T-helper 17 cell (primary cell): ENCODE data around the gene SNRNP200. TPM values are rescaled to one million over a fixed set of nuclear protein-coding genes. Genes with fewer than 3 reads are reported as not detected.

Source experiments
- ATAC-seq: fragments of 150-1000 bp; cut with Tn5 transposase; 2 replicates; pipeline ENCODE4 v1.10.0; 2021; ENCODE audit warnings: mild to moderate bottlenecking, moderate library complexity
- DNase-seq, 3 donors: peaks; one replicate each; pipeline versions ENCODE4 v3.0.0 to v3.0.0-alpha.2; 2020 to 2021
- H3K9me3 ChIP-seq: one replicate; pipeline ENCODE4 v1.7.0; 2013; ENCODE audit warnings: low read length, mild to moderate bottlenecking; ENCODE audit not compliant: control insufficient read depth, poor library complexity, severe bottlenecking
- H3K27ac Mint-ChIP-seq: one replicate; pipeline ENCODE4 v1.8.0; 2022; ENCODE audit warnings: mild to moderate bottlenecking, moderate library complexity, mixed read lengths
- H3K27me3 Mint-ChIP-seq: one replicate; pipeline ENCODE4 v1.8.0; 2022; ENCODE audit warnings: mixed read lengths
- H3K36me3 Mint-ChIP-seq: one replicate; pipeline ENCODE4 v1.8.0; 2022; ENCODE audit warnings: low read depth, mixed read lengths
- H3K4me1 Mint-ChIP-seq: one replicate; pipeline ENCODE4 v1.8.0; 2022; ENCODE audit warnings: mild to moderate bottlenecking, mixed read lengths
- H3K4me3 Mint-ChIP-seq: one replicate; pipeline ENCODE4 v1.8.0; 2022; ENCODE audit warnings: mild to moderate bottlenecking, moderate library complexity, mixed read lengths
- total RNA-seq, 4 donors: library from RNA in 2 of 4; stranded (reverse) in 2 of 4; gene quantifications; one replicate each; pipeline ENCODE4 v1.2.3 and lab custom pipeline; 2022 to 2026

The SNRNP200 gene
- total RNA-seq, 2 donors from 2014 or later: 189 to 224 TPM

DNA sequence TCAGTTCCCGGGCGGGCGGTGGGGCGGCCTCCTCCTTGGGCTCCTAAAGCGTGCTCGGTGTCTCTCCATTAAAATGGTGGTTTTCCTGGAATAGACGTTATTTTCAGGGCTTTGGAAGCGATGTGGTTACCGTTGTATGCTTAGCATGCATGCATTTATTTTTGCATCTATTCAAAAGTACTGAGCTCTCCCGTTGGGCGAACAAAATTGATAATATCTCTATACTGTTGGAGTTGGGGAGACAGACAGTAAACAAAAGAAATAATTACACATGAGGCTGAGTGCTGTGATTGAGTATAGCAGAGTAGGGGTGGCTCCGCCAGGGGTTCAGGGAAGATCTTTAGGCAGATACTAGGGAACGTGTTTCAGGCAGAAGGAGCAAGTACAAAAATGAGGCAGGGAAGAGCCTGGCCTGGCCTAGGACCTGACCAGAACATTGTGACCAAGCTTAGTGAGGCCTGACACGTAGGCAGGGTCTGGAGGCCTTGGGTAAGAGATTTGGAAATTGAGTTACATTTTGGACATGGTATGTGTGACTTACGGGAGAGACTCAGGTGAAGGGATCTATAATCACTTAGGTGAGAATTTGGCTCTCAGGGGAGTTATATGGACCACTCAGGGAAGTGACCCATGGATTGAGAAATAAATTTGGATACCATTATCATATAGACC lies 30.9 kb upstream of the SNRNP200 start:
- H3K4me1 Mint-ChIP-seq: peaks cover 29% of the 10 kb centered on the region
- peak overlapping the region; percentile 95 for H3K27ac Mint-ChIP-seq
- DNase-seq (no peak), ATAC-seq (no peak)
- no peaks in the 10 kb centered on the region for H3K27me3 Mint-ChIP-seq
- H3K9me3 ChIP-seq: no peaks in the 10 kb centered on the region
- H3K36me3 Mint-ChIP-seq: no peaks in the 10 kb centered on the region
- peak overlapping the region; percentile 89 for H3K4me3 Mint-ChIP-seq

DNA sequence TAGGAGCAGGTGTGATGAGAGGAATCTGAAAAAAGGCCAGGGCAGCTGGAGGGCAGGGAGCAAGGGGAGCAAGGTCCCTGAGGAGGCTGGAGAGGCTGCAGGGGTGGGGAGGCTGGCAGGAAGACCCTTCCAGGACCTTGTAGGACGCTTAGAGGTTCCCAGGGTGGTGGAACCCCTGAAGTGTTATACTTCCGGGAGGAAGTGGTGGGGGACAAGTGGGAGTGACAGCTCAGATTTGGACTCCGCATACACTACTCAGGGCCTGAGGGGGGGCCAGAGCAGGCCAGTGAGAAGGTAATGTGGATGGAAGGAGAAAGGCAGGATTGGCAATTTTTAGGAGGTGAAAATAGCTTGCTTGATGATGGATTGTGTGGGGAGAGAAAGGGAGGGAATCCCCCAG lies 28.4 kb upstream of the SNRNP200 start:
- no peaks in the 10 kb centered on the region for H3K9me3 ChIP-seq
- DNase-seq: no peak
- ATAC-seq: no peak
- H3K27ac Mint-ChIP-seq: peak overlapping the region; percentile 95
- H3K36me3 Mint-ChIP-seq: no peaks in the 10 kb centered on the region
- H3K4me1 Mint-ChIP-seq: peaks cover 25% of the 10 kb centered on the region
- H3K4me3 Mint-ChIP-seq: peak overlapping the region; percentile 78
- H3K27me3 Mint-ChIP-seq: no peaks in the 10 kb centered on the region

GRCh38 chr2:96330407-96330806 lies 25.1 kb upstream of the SNRNP200 start:
- peaks cover 4% of the 10 kb centered on the region for H3K36me3 Mint-ChIP-seq
- DNase-seq: no peak
- no peak overlapping the region for H3K4me3 Mint-ChIP-seq
- peaks cover 36% of the 10 kb centered on the region for H3K4me1 Mint-ChIP-seq
- H3K27ac Mint-ChIP-seq: no peak overlapping the region
- no peaks in the 10 kb centered on the region for H3K9me3 ChIP-seq
- no peak for ATAC-seq
- H3K27me3 Mint-ChIP-seq: no peaks in the 10 kb centered on the region

DNA sequence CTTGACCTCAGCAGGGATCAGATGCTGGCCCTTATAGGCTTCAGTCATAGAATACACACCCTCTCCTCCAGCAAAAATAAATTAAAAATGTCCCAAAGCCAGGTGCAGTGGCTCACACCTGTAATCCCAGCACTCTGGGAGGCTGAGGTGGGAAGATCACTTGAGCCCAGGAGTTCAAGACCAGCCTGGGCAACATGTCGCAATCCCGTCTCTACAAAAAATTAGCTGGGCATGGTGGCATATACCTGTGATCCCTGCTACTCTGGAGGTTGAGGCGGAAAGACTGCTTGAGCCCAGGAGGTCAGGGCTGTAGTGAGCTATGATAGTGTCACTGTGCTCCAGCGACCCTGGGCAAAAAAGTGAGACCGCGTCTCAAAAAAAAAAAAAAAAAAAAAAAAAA lies 24.5 kb upstream of the SNRNP200 start:
- Mint-ChIP-seq H3K36me3 (peaks cover 5% of the 10 kb centered on the region), H3K27me3 (no peaks in the 10 kb centered on the region), H3K4me3 (no peak overlapping the region), H3K4me1 (peaks cover 36% of the 10 kb centered on the region), H3K27ac (no peak overlapping the region)
- DNase-seq (no peak), ATAC-seq (no peak)
- no peaks in the 10 kb centered on the region for H3K9me3 ChIP-seq

DNA sequence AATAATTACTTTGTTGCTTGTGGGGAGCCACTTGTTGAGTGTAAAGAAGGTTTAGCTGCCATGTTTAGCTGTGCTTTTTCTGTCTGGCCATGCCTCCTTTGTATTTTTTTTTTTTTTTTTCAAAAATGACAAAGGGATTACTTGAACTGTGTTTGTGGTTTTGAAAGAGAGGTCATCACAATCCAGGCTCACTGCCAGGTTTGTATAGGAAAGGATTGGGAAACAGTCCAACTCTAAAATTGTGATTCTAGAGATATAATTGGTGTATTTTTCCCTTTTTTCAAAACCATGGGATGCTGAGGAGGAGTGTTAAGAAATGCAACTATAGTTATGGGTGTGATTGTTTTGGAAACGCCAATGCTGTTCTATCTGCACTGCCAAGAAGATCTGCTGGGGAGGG lies 24.1 kb upstream of the SNRNP200 start:
- Mint-ChIP-seq H3K4me3 (no peak overlapping the region), H3K36me3 (peaks cover 5% of the 10 kb centered on the region), H3K27me3 (no peaks in the 10 kb centered on the region), H3K27ac (no peak overlapping the region), H3K4me1 (peaks cover 34% of the 10 kb centered on the region)
- no peak for DNase-seq
- no peaks in the 10 kb centered on the region for H3K9me3 ChIP-seq
- ATAC-seq: no peak

DNA sequence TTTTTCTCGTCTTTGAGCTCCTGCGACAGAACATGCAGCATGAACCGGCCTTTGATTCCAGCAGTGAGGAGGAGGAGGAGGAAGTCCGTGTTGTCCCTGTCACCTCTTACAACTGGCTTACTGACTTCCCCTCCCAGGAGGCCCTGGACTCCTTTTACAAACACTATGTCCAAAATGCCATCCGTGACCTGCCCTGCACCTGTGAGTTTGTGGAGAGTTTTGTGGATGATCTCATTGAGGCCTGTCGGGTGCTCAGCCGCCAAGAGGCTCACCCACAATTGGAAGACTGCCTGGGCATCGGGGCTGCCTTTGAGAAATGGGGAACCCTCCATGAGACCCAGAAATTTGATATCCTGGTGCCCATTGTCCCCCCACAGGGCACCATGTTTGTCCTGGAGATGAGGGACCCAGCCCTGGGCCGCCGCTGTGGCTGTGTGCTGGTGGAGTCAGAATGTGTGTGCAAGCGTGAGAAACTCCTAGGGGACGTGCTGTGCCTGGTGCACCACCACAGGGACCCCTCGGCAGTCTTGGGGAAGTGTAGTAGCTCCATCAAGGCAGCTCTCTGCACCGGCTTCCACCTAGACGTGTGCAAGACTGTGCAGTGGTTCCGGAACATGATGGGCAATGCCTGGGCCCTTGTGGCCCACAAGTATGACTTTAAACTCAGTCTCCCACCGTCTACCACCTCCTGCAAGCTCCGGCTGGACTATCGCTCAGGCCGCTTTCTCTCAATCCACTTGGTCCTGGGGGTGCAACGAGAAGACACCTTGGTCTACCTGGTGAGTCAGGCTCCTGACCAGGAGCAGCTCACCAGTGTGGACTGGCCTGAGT lies 21.9 kb upstream of the SNRNP200 start:
- no peak for ATAC-seq
- no peak for DNase-seq
- no peak overlapping the region for H3K4me3 Mint-ChIP-seq
- no peak overlapping the region for H3K27ac Mint-ChIP-seq
- peaks cover 5% of the 10 kb centered on the region for H3K36me3 Mint-ChIP-seq
- H3K9me3 ChIP-seq: no peaks in the 10 kb centered on the region
- no peaks in the 10 kb centered on the region for H3K27me3 Mint-ChIP-seq
- H3K4me1 Mint-ChIP-seq: peaks cover 34% of the 10 kb centered on the region

GRCh38 chr2:96326564-96326963 lies 21.2 kb upstream of the SNRNP200 start:
- H3K27me3 Mint-ChIP-seq: no peaks in the 10 kb centered on the region
- H3K27ac Mint-ChIP-seq: peak overlapping the region; percentile 90
- H3K36me3 Mint-ChIP-seq: peaks cover 5% of the 10 kb centered on the region
- no peak for ATAC-seq
- no peak for DNase-seq
- no peak overlapping the region for H3K4me3 Mint-ChIP-seq
- H3K4me1 Mint-ChIP-seq: peaks cover 36% of the 10 kb centered on the region
- no peaks in the 10 kb centered on the region for H3K9me3 ChIP-seq

- H3K27me3 Mint-ChIP-seq: no peaks in the 10 kb centered on the region
- peak overlapping the region; percentile 90 for H3K27ac Mint-ChIP-seq
- DNase-seq (peak in 2 of 3 donors; percentile 28 to 40), ATAC-seq (peak; percentile 67)
- H3K4me1 Mint-ChIP-seq: peaks cover 36% of the 10 kb centered on the region
- H3K36me3 Mint-ChIP-seq: peaks cover 5% of the 10 kb centered on the region
- peak overlapping the region; percentile 96 for H3K4me3 Mint-ChIP-seq
- no peaks in the 10 kb centered on the region for H3K9me3 ChIP-seq
Observed at GRCh38 chr2:96325884-96326255, 20.5 kb upstream of the SNRNP200 start.

- Mint-ChIP-seq H3K4me3 (peak within 1 kb of the TSS; percentile 96), H3K4me1 (peaks cover 41% of the 10 kb centered on the region), H3K27ac (peak within 1 kb of the TSS; percentile 90), H3K27me3 (no peaks in the 10 kb centered on the region), H3K36me3 (peaks cover 5% of the 10 kb centered on the region)
- DNase-seq: peak in 2 of 3 donors; percentile 30 to 39
- H3K9me3 ChIP-seq: no peaks in the 10 kb centered on the region
- ATAC-seq: peak; percentile 17
Observed at GRCh38 chr2:96325041-96325883, 19.9 kb upstream of the SNRNP200 start, which contains the start of gene ITPRIPL1. TSS of gene ITPRIPL1 (plus strand) at chr2:96325317. CDS start at chr2:96325840, 523 bp downstream.

DNA sequence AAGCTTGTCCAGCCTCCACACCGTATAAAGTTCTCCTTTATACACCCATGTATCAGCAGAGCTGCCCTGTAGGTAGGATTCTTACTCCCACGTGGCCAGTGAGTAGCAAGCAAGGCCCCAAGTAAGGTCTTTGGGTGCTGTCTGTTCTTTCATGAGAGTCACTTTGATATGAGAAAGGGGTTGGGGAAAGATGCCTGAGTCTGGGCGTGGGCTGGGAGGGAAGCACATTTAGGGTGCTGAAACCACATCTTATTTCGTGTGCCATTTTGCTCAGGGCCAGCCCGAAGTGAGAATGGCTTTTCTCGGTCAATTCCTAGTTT lies 19.3 kb upstream of the SNRNP200 start:
- ATAC-seq: no peak
- no peaks in the 10 kb centered on the region for H3K27me3 Mint-ChIP-seq
- peaks cover 44% of the 10 kb centered on the region for H3K4me1 Mint-ChIP-seq
- H3K9me3 ChIP-seq: no peaks in the 10 kb centered on the region
- peak overlapping the region; percentile 96 for H3K4me3 Mint-ChIP-seq
- peaks cover 5% of the 10 kb centered on the region for H3K36me3 Mint-ChIP-seq
- no peak for DNase-seq
- peak overlapping the region; percentile 90 for H3K27ac Mint-ChIP-seq

DNA sequence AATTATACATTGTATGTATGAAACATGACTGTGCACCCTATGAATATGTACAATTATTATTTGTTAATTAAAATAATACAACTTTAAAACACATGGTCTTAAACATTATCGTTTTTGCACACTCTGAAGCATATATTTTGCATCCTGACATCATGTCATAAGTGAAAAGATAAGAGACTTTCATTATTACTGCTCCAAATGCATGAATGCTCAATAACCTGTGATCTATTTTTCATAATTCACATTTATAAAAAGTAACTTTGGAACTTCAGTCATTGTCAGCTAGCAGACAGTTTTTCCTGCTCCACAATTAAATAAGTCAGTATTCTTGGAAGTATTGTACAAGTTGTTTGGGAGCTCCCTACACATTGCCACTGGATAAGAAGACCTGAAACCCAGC lies 18.5 kb upstream of the SNRNP200 start:
- no peak overlapping the region for H3K4me3 Mint-ChIP-seq
- no peaks in the 10 kb centered on the region for H3K9me3 ChIP-seq
- peaks cover 50% of the 10 kb centered on the region for H3K4me1 Mint-ChIP-seq
- no peak overlapping the region for H3K27ac Mint-ChIP-seq
- DNase-seq (no peak), ATAC-seq (no peak)
- H3K27me3 Mint-ChIP-seq: no peaks in the 10 kb centered on the region
- H3K36me3 Mint-ChIP-seq: peaks cover 5% of the 10 kb centered on the region

GRCh38 chr2:96320728-96321622 lies 15.6 kb upstream of the SNRNP200 start:
- peak overlapping the region; percentile 92 for H3K27ac Mint-ChIP-seq
- peak overlapping the region; percentile 96 for H3K4me3 Mint-ChIP-seq
- no peaks in the 10 kb centered on the region for H3K27me3 Mint-ChIP-seq
- DNase-seq (peak in 1 of 3 donors; percentile 18), ATAC-seq (peak; percentile 15)
- H3K4me1 Mint-ChIP-seq: peaks cover 42% of the 10 kb centered on the region
- peaks cover 5% of the 10 kb centered on the region for H3K36me3 Mint-ChIP-seq
- H3K9me3 ChIP-seq: no peaks in the 10 kb centered on the region
